CD4-positive, CD25-positive, alpha-beta regulatory T cell (primary cell): Measurements from ENCODE around the gene PCDHGA1. TPM values are rescaled to one million over a fixed set of nuclear protein-coding genes. Genes with fewer than 3 reads are reported as not detected.
A peak's percentile ranks its signal among the peaks of the same experiment; 100 is the strongest.

Experiments used
- ATAC-seq, 2 donors: fragments of 150-1000 bp; cut with Tn5 transposase; one replicate each; pipeline ENCODE4 v1.10.0; 2021; ENCODE audit warnings: low read depth in 2 of 2, moderate number of reproducible peaks in 2 of 2, moderate library complexity in 1 of 2
- DNase-seq, 3 donors: peaks; one replicate each; pipeline versions ENCODE4 v3.0.0 to v3.0.0-alpha.2; 2012 to 2022; ENCODE audit warnings: mixed read lengths in 1 of 3
- H3K27ac ChIP-seq: one replicate; pipeline ENCODE4 v1.7.0; 2013; ENCODE audit warnings: mild to moderate bottlenecking, low read length; ENCODE audit not compliant: insufficient read depth, poor library complexity, severe bottlenecking
- H3K27me3 ChIP-seq: one replicate; pipeline ENCODE4 v1.7.0; 2013; ENCODE audit warnings: low read length; ENCODE audit not compliant: control insufficient read depth, insufficient read depth
- H3K36me3 ChIP-seq: one replicate; pipeline ENCODE4 v1.7.0; 2013; ENCODE audit warnings: mild to moderate bottlenecking, low read length, moderate library complexity; ENCODE audit not compliant: control insufficient read depth, insufficient read depth
- H3K4me1 ChIP-seq: 2 replicates; pipeline ENCODE4 v1.7.0; 2013; ENCODE audit warnings: mild to moderate bottlenecking, low read length; ENCODE audit not compliant: insufficient read depth, control insufficient read depth, poor library complexity, severe bottlenecking
- H3K4me3 ChIP-seq: one replicate; pipeline ENCODE4 v1.7.0; 2013; ENCODE audit warnings: low read depth, mild to moderate bottlenecking, low read length, moderate library complexity
- H3K9me3 ChIP-seq, 2 experiments: 1 replicate in 1 of 2; 2 replicates in 1 of 2; pipeline ENCODE4 v1.7.0; 2013; ENCODE audit warnings: low read length in 2 of 2, mild to moderate bottlenecking in 1 of 2, moderate library complexity in 1 of 2; ENCODE audit not compliant: control insufficient read depth in 2 of 2
- H3K27ac Mint-ChIP-seq, 3 donors: one replicate each; pipeline ENCODE4 v1.8.0; 2020 to 2022; ENCODE audit warnings: mild to moderate bottlenecking in 3 of 3, mixed read lengths in 3 of 3, moderate library complexity in 2 of 3
- H3K27me3 Mint-ChIP-seq: one replicate; pipeline ENCODE4 v1.8.0; 2022; ENCODE audit warnings: mild to moderate bottlenecking, mixed read lengths
- H3K36me3 Mint-ChIP-seq: one replicate; pipeline ENCODE4 v1.8.0; 2020; ENCODE audit warnings: mixed read lengths
- H3K4me1 Mint-ChIP-seq, 4 donors: one replicate each; pipeline ENCODE4 v1.8.0; 2020 to 2022; ENCODE audit warnings: mixed read lengths in 4 of 4, mild to moderate bottlenecking in 1 of 4
- H3K4me3 Mint-ChIP-seq, 4 donors: one replicate each; pipeline ENCODE4 v1.8.0; 2020 to 2022; ENCODE audit warnings: mild to moderate bottlenecking in 4 of 4, mixed read lengths in 4 of 4, moderate library complexity in 3 of 4
- H3K9me3 Mint-ChIP-seq, 7 donors: one replicate each; pipeline ENCODE4 v1.8.0; 2020 to 2022; ENCODE audit warnings: mixed read lengths in 7 of 7, mild to moderate bottlenecking in 3 of 7, moderate library complexity in 2 of 7
- polyA plus RNA-seq, 4 donors: library from polyadenylated mRNA; unstranded; fragments of 300-500 nt; fragmentation: Illumina TruSeq; gene quantifications; one replicate each; pipeline ENCODE4 v1.2.3, GENCODE V29; 2021
- total RNA-seq: library from RNA; stranded (reverse); gene quantifications from one replicate; pipeline ENCODE4 v1.2.3, GENCODE V29; 2022

Gene PCDHGA1
- total and polyA plus RNA-seq, 5 donors from 2014 or later = 0.06 to 0.10 TPM; not detected in 3

- Mint-ChIP-seq H3K36me3 (no peaks in the 10 kb centered on the region), H3K4me3 (no peak overlapping the region)
Observed at GRCh38 chr5:141487131-141487530, 156.8 kb downstream of the PCDHGA1 start.

GRCh38 chr5:141488591-141489561 is 158.6 kb downstream of the PCDHGA1 start, which contains the start of gene PCDHGC5:
Gene PCDHGC5, plus strand, starts transcription at chr5:141489081. Its CDS starts 160 bp downstream, at chr5:141489241.
- Mint-ChIP-seq H3K4me3 (no peak within 1 kb of the TSS), H3K27ac (peak within 1 kb of the TSS in 1 of 3 donors; percentile 43), H3K27me3 (peaks cover 82% of the 10 kb centered on the region), H3K9me3 (peaks cover 0 to 1% (median 0%) of the 10 kb centered on the region in 7 donors), H3K36me3 (no peaks in the 10 kb centered on the region), H3K4me1 (peaks cover 0 to 28% (median 1%) of the 10 kb centered on the region in 4 donors)
- DNase-seq = no peak
- Histone ChIP-seq H3K36me3 (no peaks in the 10 kb centered on the region), H3K9me3 (no peaks in the 10 kb centered on the region), H3K4me1 (peaks cover 4% of the 10 kb centered on the region), H3K27me3 (peaks cover 40% of the 10 kb centered on the region), H3K4me3 (no peak within 1 kb of the TSS), H3K27ac (no peak within 1 kb of the TSS)
- no peak for ATAC-seq

More at GRCh38 chr5:141487131-141487530, 156.8 kb downstream of the PCDHGA1 start:
- DNase-seq (no peak), ATAC-seq (no peak)
- H3K27me3 ChIP-seq = peaks cover 40% of the 10 kb centered on the region
- no peak overlapping the region for H3K27ac ChIP-seq
- peaks cover 4% of the 10 kb centered on the region for H3K4me1 ChIP-seq
- no peaks in the 10 kb centered on the region for H3K36me3 ChIP-seq
- Mint-ChIP-seq H3K4me1 (peaks cover 0 to 20% (median 5%) of the 10 kb centered on the region in 4 donors), H3K27me3 (peaks cover 83% of the 10 kb centered on the region), H3K27ac (no peak overlapping the region), H3K9me3 (peaks cover 0 to 2% (median 0%) of the 10 kb centered on the region in 7 donors)
- no peak overlapping the region for H3K4me3 ChIP-seq
- H3K9me3 ChIP-seq = no peaks in the 10 kb centered on the region

- Histone ChIP-seq H3K36me3 (no peaks in the 10 kb centered on the region), H3K27ac (no peak overlapping the region), H3K27me3 (peaks cover 38% of the 10 kb centered on the region), H3K9me3 (no peaks in the 10 kb centered on the region), H3K4me3 (no peak overlapping the region), H3K4me1 (no peaks in the 10 kb centered on the region)
- no peak for DNase-seq
- Mint-ChIP-seq H3K27me3 (peaks cover 82% of the 10 kb centered on the region), H3K9me3 (peaks cover 0 to 1% (median 0%) of the 10 kb centered on the region in 7 donors), H3K4me1 (peaks cover 0 to 23% (median 0%) of the 10 kb centered on the region in 4 donors), H3K27ac (no peak overlapping the region), H3K4me3 (no peak overlapping the region), H3K36me3 (no peaks in the 10 kb centered on the region)
- ATAC-seq = no peak
Observed at GRCh38 chr5:141489841-141490240, 159.5 kb downstream of the PCDHGA1 start.

GRCh38 chr5:141490271-141490670 is 160.0 kb downstream of the PCDHGA1 start:
- Histone ChIP-seq H3K9me3 (no peaks in the 10 kb centered on the region), H3K27me3 (peaks cover 36% of the 10 kb centered on the region), H3K4me3 (no peak overlapping the region), H3K4me1 (no peaks in the 10 kb centered on the region), H3K27ac (no peak overlapping the region), H3K36me3 (no peaks in the 10 kb centered on the region)
- Mint-ChIP-seq H3K4me1 (peaks cover 0 to 20% (median 0%) of the 10 kb centered on the region in 4 donors), H3K27ac (no peak overlapping the region), H3K27me3 (peaks cover 79% of the 10 kb centered on the region), H3K9me3 (peaks cover 0 to 1% (median 0%) of the 10 kb centered on the region in 7 donors), H3K4me3 (no peak overlapping the region), H3K36me3 (no peaks in the 10 kb centered on the region)
- no peak for ATAC-seq
- DNase-seq = no peak

- H3K4me1 Mint-ChIP-seq = peaks cover 0 to 22% (median 1%) of the 10 kb centered on the region in 4 donors
- no peaks in the 10 kb centered on the region for H3K36me3 Mint-ChIP-seq
- DNase-seq (no peak), ATAC-seq (no peak)
- H3K27ac Mint-ChIP-seq = no peak overlapping the region
- Histone ChIP-seq H3K27ac (no peak overlapping the region), H3K4me3 (no peak overlapping the region), H3K27me3 (peaks cover 34% of the 10 kb centered on the region), H3K4me1 (no peaks in the 10 kb centered on the region), H3K36me3 (no peaks in the 10 kb centered on the region), H3K9me3 (no peaks in the 10 kb centered on the region)
- no peak overlapping the region for H3K4me3 Mint-ChIP-seq
- H3K9me3 Mint-ChIP-seq = peaks cover 0 to 4% (median 0%) of the 10 kb centered on the region in 7 donors
- H3K27me3 Mint-ChIP-seq = peaks cover 79% of the 10 kb centered on the region
Observed at GRCh38 chr5:141490771-141491170, 160.5 kb downstream of the PCDHGA1 start.

GRCh38 chr5:141491323-141492167 is 161.2 kb downstream of the PCDHGA1 start:
- H3K4me1 Mint-ChIP-seq = peaks cover 0 to 22% (median 1%) of the 10 kb centered on the region in 4 donors
- no peak for ATAC-seq

GRCh38 chr5:141492168-141492885 is 162.0 kb downstream of the PCDHGA1 start:
- H3K4me3 Mint-ChIP-seq = peak overlapping the region in 3 of 4 donors; percentile 17 to 70 (median 48)
- no peak overlapping the region for H3K27ac Mint-ChIP-seq
- Histone ChIP-seq H3K4me3 (no peak overlapping the region), H3K27ac (no peak overlapping the region), H3K27me3 (peaks cover 24% of the 10 kb centered on the region), H3K9me3 (no peaks in the 10 kb centered on the region), H3K36me3 (no peaks in the 10 kb centered on the region), H3K4me1 (no peaks in the 10 kb centered on the region)
- ATAC-seq (peak; percentile 34 to 45), DNase-seq (peak in 1 of 3 donors; percentile 22)
- H3K27me3 Mint-ChIP-seq = peaks cover 67% of the 10 kb centered on the region
- H3K4me1 Mint-ChIP-seq = peaks cover 0 to 22% (median 1%) of the 10 kb centered on the region in 4 donors
- peaks cover 0 to 4% (median 0%) of the 10 kb centered on the region in 7 donors for H3K9me3 Mint-ChIP-seq
- no peaks in the 10 kb centered on the region for H3K36me3 Mint-ChIP-seq

More at GRCh38 chr5:141491323-141492167, 161.2 kb downstream of the PCDHGA1 start:
- Histone ChIP-seq H3K36me3 (no peaks in the 10 kb centered on the region), H3K9me3 (no peaks in the 10 kb centered on the region), H3K4me3 (no peak overlapping the region), H3K27ac (no peak overlapping the region), H3K27me3 (peaks cover 28% of the 10 kb centered on the region), H3K4me1 (no peaks in the 10 kb centered on the region)
- H3K9me3 Mint-ChIP-seq = peaks cover 0 to 4% (median 0%) of the 10 kb centered on the region in 7 donors
- H3K36me3 Mint-ChIP-seq = no peaks in the 10 kb centered on the region
- H3K27me3 Mint-ChIP-seq = peaks cover 75% of the 10 kb centered on the region
- no peak overlapping the region for H3K27ac Mint-ChIP-seq
- DNase-seq = no peak
- peak overlapping the region in 1 of 4 donors; percentile 70 for H3K4me3 Mint-ChIP-seq
